OCI-LY1 (cell line): ENCODE data around the gene WIZ.

Experiments
- H2AFZ ChIP-seq: fragments of 200-600 bp; sonication (generic), shearing (Covaris generic); 2 replicates; pipeline ENCODE4 v1.6.0; 2014; ENCODE audit warnings: antibody characterized with exemption, mild to moderate bottlenecking, low read length
- H3F3A ChIP-seq: fragments of 200-600 bp; sonication (generic), shearing (Covaris generic); 2 replicates; pipeline ENCODE4 v1.6.0; 2014; ENCODE audit warnings: mild to moderate bottlenecking, antibody characterized with exemption, low read length, moderate library complexity; ENCODE audit not compliant: insufficient read depth
- H3K27ac ChIP-seq: fragments of 200-600 bp; sonication (generic); 2 replicates; pipeline ENCODE4 v1.5.1; 2014; ENCODE audit warnings: low read length, mixed run types, mild to moderate bottlenecking, low read depth; ENCODE audit not compliant: poor library complexity, severe bottlenecking
- H3K27me3 ChIP-seq: fragments of 200-600 bp; sonication (generic); 2 replicates; pipeline ENCODE4 v1.6.0; 2014; ENCODE audit warnings: antibody characterized with exemption, mild to moderate bottlenecking, low read length, moderate library complexity; ENCODE audit not compliant: insufficient read depth
- H3K36me3 ChIP-seq: fragments of 200-600 bp; sonication (generic); 2 replicates; pipeline ENCODE4 v1.6.1; 2014; ENCODE audit warnings: mild to moderate bottlenecking, antibody characterized with exemption, low read length, moderate library complexity, mixed read lengths; ENCODE audit not compliant: insufficient read depth
- H3K4me1 ChIP-seq: fragments of 200-600 bp; sonication (generic); 2 replicates; pipeline ENCODE4 v1.5.1; 2014; ENCODE audit warnings: mild to moderate bottlenecking, low read length, moderate library complexity; ENCODE audit not compliant: insufficient read depth, severe bottlenecking
- H3K4me2 ChIP-seq: fragments of 200-600 bp; sonication (generic), shearing (Covaris generic); 2 replicates; pipeline ENCODE4 v1.6.1; 2014; ENCODE audit warnings: low read length
- H3K4me3 ChIP-seq: fragments of 200-600 bp; sonication (generic); 2 replicates; pipeline ENCODE4 v1.5.1; 2014; ENCODE audit warnings: low read length, low read depth, mild to moderate bottlenecking, mixed read lengths; ENCODE audit not compliant: poor library complexity, severe bottlenecking
- H3K79me2 ChIP-seq: fragments of 200-600 bp; shearing (Covaris generic); 2 replicates; pipeline ENCODE4 v1.6.1; 2016; ENCODE audit warnings: mixed run types, low read length, mixed read lengths; ENCODE audit not compliant: insufficient read depth
- H3K9ac ChIP-seq: fragments of 200-600 bp; sonication (generic), shearing (Covaris generic); 2 replicates; pipeline ENCODE4 v1.6.1; 2014; ENCODE audit warnings: mild to moderate bottlenecking, low read length, mixed read lengths
- H3K9me2 ChIP-seq: fragments of 200-600 bp; sonication (generic), shearing (Covaris generic); 2 replicates; pipeline ENCODE4 v1.6.1; 2014; ENCODE audit warnings: low read depth, mild to moderate bottlenecking, low read length, mixed read lengths
- H3K9me3 ChIP-seq: fragments of 200-600 bp; shearing (Covaris generic); 2 replicates; pipeline ENCODE4 v1.6.1; 2014; ENCODE audit warnings: low read length, mixed read lengths
- H4K20me1 ChIP-seq: fragments of 200-600 bp; sonication (generic), shearing (Covaris generic); 2 replicates; pipeline ENCODE4 v1.6.0; 2016; ENCODE audit warnings: mild to moderate bottlenecking, low read length; ENCODE audit not compliant: insufficient read depth
- EZH2 ChIP-seq: fragments of 200-600 bp; sonication (generic), shearing (Covaris generic); IDR thresholded peaks from 2 replicates; pipeline ENCODE4 v1.8.0; 2017; ENCODE audit warnings: borderline replicate concordance, mixed run types, mild to moderate bottlenecking, antibody characterized with exemption, low read length, moderate library complexity, mixed read lengths
- TF ChIP-seq, protein P1 (sequence below): fragments of 200-600 bp; sonication (generic), shearing (Covaris generic); IDR thresholded peaks from 2 replicates; pipeline ENCODE4 v1.5.1; 2017; ENCODE audit warnings: mild to moderate bottlenecking, antibody characterized with exemption, low read length, moderate library complexity, mixed read lengths

WIZ gene

DNA sequence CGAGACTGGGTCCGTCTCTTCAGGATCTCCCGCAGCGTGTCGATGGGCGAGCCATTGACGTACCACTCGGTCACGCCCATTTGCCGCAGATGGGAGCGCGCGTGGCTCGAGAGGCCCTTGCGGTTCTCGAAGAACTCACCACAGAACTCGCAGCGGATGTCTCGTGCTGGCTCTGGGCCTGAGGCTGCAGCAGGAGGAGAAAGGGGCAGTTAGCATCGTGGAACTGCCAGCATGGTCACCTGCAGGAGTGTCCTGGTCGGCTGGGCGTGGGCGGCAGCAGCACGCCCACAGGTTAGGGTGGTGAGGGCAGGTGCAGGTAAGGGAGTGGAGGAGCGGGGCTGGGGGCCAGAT lies 22.4 kb downstream of the WIZ start:
- Histone ChIP-seq H2AFZ (no peak overlapping the region), H3F3A (no peaks in the 10 kb centered on the region), H3K27me3 (no peaks in the 10 kb centered on the region), H3K4me2 (no peak overlapping the region), H3K9me3 (no peaks in the 10 kb centered on the region), H3K27ac (no peak overlapping the region), H3K79me2 (peaks cover 20% of the 10 kb centered on the region), H4K20me1 (no peaks in the 10 kb centered on the region), H3K9ac (no peak overlapping the region), H3K9me2 (no peaks in the 10 kb centered on the region), H3K36me3 (peaks cover 54% of the 10 kb centered on the region), H3K4me3 (no peak overlapping the region), H3K4me1 (peaks cover 17% of the 10 kb centered on the region)
- TF ChIP-seq, protein P1, sequence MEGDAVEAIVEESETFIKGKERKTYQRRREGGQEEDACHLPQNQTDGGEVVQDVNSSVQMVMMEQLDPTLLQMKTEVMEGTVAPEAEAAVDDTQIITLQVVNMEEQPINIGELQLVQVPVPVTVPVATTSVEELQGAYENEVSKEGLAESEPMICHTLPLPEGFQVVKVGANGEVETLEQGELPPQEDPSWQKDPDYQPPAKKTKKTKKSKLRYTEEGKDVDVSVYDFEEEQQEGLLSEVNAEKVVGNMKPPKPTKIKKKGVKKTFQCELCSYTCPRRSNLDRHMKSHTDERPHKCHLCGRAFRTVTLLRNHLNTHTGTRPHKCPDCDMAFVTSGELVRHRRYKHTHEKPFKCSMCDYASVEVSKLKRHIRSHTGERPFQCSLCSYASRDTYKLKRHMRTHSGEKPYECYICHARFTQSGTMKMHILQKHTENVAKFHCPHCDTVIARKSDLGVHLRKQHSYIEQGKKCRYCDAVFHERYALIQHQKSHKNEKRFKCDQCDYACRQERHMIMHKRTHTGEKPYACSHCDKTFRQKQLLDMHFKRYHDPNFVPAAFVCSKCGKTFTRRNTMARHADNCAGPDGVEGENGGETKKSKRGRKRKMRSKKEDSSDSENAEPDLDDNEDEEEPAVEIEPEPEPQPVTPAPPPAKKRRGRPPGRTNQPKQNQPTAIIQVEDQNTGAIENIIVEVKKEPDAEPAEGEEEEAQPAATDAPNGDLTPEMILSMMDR: no peak
- TF ChIP-seq EZH2: no peak

DNA sequence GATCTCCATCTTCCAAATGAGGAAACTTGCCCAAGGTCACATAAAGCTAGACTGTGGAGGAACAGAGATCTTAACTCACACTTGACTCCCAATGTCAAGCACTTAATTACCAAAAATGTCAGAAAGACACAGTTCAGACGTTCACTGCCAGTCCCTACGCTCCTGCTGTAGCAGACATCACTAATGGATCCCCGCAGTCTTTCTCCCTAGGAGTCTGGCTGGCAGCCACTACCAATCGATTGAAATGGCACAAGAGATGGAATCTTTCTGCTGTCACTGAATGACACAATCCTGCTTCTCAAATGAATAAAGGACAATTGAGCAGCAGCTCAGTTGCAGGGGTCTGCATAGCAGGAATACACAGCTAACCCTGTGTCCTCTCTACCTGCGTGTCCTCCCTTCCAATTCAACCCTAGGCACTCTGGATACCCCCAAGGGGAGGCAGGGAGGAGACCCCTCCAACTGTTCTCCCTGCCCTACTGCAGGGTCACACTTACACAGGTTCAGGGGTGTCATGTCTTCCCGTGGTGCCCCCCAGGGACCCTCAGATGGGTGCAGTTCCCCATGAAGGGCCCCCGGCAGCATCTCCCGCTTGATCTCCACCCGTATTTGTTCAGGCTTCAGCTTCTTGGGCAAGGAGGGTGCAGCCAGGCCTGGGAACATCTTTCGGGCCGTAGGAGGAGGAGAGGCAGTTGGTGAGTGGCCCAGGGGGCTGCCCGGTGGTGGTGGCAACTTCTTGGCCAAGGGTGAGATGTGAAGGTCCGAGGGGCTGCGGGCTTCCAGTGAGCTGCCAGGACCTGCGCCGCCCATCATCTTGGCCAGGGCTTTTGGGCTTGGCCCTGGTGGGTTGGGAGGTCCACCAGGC lies 23.0 kb downstream of the WIZ start:
- Histone ChIP-seq H3K36me3 (peaks cover 57% of the 10 kb centered on the region), H3K4me1 (peaks cover 15% of the 10 kb centered on the region), H3K79me2 (peaks cover 16% of the 10 kb centered on the region), H3K4me2 (no peak overlapping the region), H3K4me3 (no peak overlapping the region), H3K9ac (no peak overlapping the region), H2AFZ (no peak overlapping the region), H3K27ac (no peak overlapping the region), H3K27me3 (no peaks in the 10 kb centered on the region), H3K9me2 (no peaks in the 10 kb centered on the region), H3F3A (no peaks in the 10 kb centered on the region), H3K9me3 (no peaks in the 10 kb centered on the region), H4K20me1 (no peaks in the 10 kb centered on the region)
- TF ChIP-seq, protein P1: no peak
- no peak for TF ChIP-seq EZH2

DNA sequence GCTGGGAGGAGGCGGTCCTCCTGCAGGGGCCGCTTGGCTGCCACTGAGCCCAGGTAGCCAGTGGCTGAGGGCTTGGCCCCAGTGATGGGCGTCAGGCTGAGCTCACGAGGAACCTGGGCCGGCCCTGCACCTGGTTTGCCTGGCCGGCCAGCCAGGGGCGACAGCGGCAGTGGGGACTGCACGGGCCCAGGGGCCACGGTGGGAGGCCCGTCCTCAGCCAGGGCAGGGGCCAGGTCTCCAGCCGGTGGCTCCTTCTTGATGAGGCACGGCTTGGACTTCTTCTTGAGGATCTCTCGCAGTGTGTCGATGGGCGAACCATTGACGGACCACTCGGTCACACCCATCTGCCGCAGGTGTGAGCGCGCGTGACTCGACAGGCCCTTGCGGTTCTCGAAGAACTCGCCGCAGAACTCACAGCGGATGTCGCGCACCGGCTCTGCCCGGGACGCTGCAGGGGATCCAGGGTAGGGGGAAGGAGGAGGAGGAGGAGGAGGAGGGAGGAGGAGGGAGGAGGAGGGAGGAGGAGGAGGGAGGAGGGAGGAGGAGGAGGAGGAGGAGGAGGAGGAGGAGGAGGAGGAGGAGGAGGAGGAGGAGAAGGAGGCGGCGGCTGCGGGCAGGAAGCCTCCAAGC lies 24.3 kb downstream of the WIZ start:
- TF ChIP-seq, protein P1: no peak
- TF ChIP-seq EZH2: no peak
- H3K27me3 ChIP-seq: no peaks in the 10 kb centered on the region
- no peak overlapping the region for H3K27ac ChIP-seq
- H3K79me2 ChIP-seq: peaks cover 6% of the 10 kb centered on the region; the same call in 1 of the 2 replicates
- H3K4me1 ChIP-seq: peaks cover 2% of the 10 kb centered on the region
- no peak overlapping the region for H2AFZ ChIP-seq
- no peaks in the 10 kb centered on the region for H4K20me1 ChIP-seq
- H3K36me3 ChIP-seq: peaks cover 57% of the 10 kb centered on the region
- H3K4me3 ChIP-seq: no peak overlapping the region
- no peaks in the 10 kb centered on the region for H3K9me3 ChIP-seq
- no peak overlapping the region for H3K4me2 ChIP-seq
- H3K9ac ChIP-seq: no peak overlapping the region
- H3K9me2 ChIP-seq: no peaks in the 10 kb centered on the region
- H3F3A ChIP-seq: no peaks in the 10 kb centered on the region
